Esophagus squamous epithelium (tissue), 5 donors: ENCODE data around the gene LTBP1. TPM values are rescaled to one million over a fixed set of nuclear protein-coding genes. Genes with fewer than 3 reads are reported as not detected.
A peak's percentile ranks its signal among the peaks of the same experiment; 100 is the strongest.

ENCODE experiments used
- DNase-seq: peaks from one replicate; lab custom pipeline; 2025; lab: John Stamatoyannopoulos, UW
- H3K27ac ChIP-seq, 4 donors: fragments of 200-600 bp; sonication (generic); one replicate each; pipeline ENCODE4 v1.5.1; 2016 to 2019; ENCODE audit warnings: mild to moderate bottlenecking in 1 of 4
- H3K27me3 ChIP-seq, 4 donors: fragments of 200-600 bp; sonication (generic); 1 replicate in 3 of 4; 2 replicates in 1 of 4; pipeline versions ENCODE4 v1.5.1 to v1.6.0; 2017 to 2021; ENCODE audit warnings: antibody characterized with exemption in 1 of 4
- H3K36me3 ChIP-seq, 3 donors: fragments of 200-600 bp; sonication (generic); one replicate each; pipeline ENCODE4 v1.5.1; 2016 to 2019
- H3K4me1 ChIP-seq, 3 donors: fragments of 200-600 bp; sonication (generic); one replicate each; pipeline ENCODE4 v1.5.1; 2017 to 2019
- H3K4me3 ChIP-seq, 4 donors: fragments of 200-600 bp; sonication (generic); 1 replicate in 3 of 4; 2 replicates in 1 of 4; pipeline ENCODE4 v1.5.1; 2016 to 2019; ENCODE audit warnings: mild to moderate bottlenecking in 2 of 4, moderate library complexity in 1 of 4
- H3K9me3 ChIP-seq, 3 donors: fragments of 200-600 bp; sonication (generic); one replicate each; pipeline ENCODE4 v1.5.1; 2016 to 2019
- POLR2A ChIP-seq, 4 donors: fragments of 450-650 bp; IDR thresholded peaks; one replicate each; pipeline ENCODE4 v1.6.1; 2017; ENCODE audit warnings: antibody characterized with exemption in 4 of 4, mild to moderate bottlenecking in 4 of 4, moderate library complexity in 3 of 4
- WGBS, 2 donors: methylation state at CpG; one replicate each; pipeline ENCODE4 v1.1.5; 2018; 5-methylcytosine and 5-hydroxymethylcytosine counted together
- intact Hi-C: fragments of 100-400 bp; cut with DNase I; formaldehyde crosslinking; loops from one replicate; pipeline ENCODE4 v1.15.0; 2022
- total RNA-seq, 4 donors: library from RNA; depleted of rRNA; stranded (reverse); fragments of >200 nt; gene quantifications; one replicate each; pipeline ENCODE4 v1.1.0, GENCODE V29; 2016
- TF ChIP-seq, protein P1 (sequence below), 6 experiments: fragments of 450-650 bp in 4 of 6; fragments of 200-600 bp in 2 of 6; sonication (generic) in 2 of 6; IDR thresholded peaks; one replicate each; pipeline ENCODE4 v1.5.1; 2016 to 2019; ENCODE audit warnings: antibody characterized with exemption in 6 of 6, mild to moderate bottlenecking in 4 of 6, moderate library complexity in 4 of 6
- donor health status: DM: yes; HTN: yes; CAD: no.

Gene LTBP1
- total RNA-seq, 4 donors from 2014 or later = 5.5 to 69.4 (median 32.6) TPM

DNA sequence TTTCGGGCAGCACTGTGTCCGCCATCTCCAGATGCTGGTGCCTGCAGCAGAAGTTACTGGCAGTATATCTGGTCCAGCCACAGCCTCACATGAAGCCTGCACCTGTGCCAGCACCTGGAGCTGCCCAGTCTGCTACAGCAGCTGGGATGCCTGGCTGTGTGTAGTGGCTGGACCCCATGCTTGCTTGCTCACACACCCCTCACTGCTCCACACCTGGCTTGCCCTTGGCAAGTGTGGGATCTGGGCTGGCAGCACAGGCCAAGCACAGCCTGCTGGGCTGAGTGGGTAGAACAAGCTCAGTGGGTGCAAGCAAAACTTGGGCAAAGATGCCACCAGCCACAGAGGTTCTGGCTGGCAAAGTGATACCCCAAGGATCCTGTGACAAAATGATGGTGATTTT is 320.3 kb downstream of the LTBP1 start:
- Histone ChIP-seq H3K27me3 (no peaks in the 10 kb centered on the region), H3K9me3 (no peaks in the 10 kb centered on the region), H3K4me3 (no peak overlapping the region), H3K36me3 (peaks cover 0 to 24% (median 0%) of the 10 kb centered on the region in 3 donors), H3K27ac (no peak overlapping the region), H3K4me1 (peaks cover 0 to 7% (median 6%) of the 10 kb centered on the region in 3 donors)
- intact Hi-C loops = no loop called here
- WGBS, 2 donors = 94 to 100% methylated on average over 1 to 2 of the region's 2 CpGs
- TF ChIP-seq, protein P1, sequence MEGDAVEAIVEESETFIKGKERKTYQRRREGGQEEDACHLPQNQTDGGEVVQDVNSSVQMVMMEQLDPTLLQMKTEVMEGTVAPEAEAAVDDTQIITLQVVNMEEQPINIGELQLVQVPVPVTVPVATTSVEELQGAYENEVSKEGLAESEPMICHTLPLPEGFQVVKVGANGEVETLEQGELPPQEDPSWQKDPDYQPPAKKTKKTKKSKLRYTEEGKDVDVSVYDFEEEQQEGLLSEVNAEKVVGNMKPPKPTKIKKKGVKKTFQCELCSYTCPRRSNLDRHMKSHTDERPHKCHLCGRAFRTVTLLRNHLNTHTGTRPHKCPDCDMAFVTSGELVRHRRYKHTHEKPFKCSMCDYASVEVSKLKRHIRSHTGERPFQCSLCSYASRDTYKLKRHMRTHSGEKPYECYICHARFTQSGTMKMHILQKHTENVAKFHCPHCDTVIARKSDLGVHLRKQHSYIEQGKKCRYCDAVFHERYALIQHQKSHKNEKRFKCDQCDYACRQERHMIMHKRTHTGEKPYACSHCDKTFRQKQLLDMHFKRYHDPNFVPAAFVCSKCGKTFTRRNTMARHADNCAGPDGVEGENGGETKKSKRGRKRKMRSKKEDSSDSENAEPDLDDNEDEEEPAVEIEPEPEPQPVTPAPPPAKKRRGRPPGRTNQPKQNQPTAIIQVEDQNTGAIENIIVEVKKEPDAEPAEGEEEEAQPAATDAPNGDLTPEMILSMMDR (IDR thresholded peaks at IDR 0.05) = no peak
- no peak for TF ChIP-seq POLR2A (IDR thresholded peaks at IDR 0.05)
- DNase-seq = no peak

DNA sequence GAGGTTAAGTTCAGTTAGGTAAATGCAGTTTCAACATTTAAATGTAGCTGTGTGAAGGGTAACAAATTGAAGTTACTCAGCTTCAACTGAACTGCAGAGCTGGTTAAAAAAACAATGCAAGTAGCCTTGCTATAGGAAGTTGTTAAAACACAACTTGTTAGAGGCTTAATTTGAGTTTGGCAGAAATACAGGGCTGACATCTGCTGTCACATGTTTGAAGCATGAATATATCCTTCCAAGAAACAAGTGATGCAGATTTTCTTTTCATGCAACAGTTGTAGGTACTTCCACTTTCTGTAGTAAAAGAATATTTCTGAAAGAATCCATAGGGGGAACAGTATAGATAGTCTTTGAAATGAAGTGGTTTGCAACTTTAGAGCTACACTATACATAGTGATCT is 321.0 kb downstream of the LTBP1 start:
- Histone ChIP-seq H3K9me3 (no peaks in the 10 kb centered on the region), H3K4me1 (peaks cover 0 to 7% (median 6%) of the 10 kb centered on the region in 3 donors), H3K4me3 (no peak overlapping the region), H3K36me3 (peaks cover 0 to 24% (median 0%) of the 10 kb centered on the region in 3 donors), H3K27ac (peak overlapping the region in 1 of 4 donors; percentile 21), H3K27me3 (no peaks in the 10 kb centered on the region)
- intact Hi-C loops = no loop called here
- TF ChIP-seq POLR2A (IDR thresholded peaks at IDR 0.05) = no peak
- TF ChIP-seq, protein P1 (IDR thresholded peaks at IDR 0.05) = no peak
- DNase-seq = no peak

DNA sequence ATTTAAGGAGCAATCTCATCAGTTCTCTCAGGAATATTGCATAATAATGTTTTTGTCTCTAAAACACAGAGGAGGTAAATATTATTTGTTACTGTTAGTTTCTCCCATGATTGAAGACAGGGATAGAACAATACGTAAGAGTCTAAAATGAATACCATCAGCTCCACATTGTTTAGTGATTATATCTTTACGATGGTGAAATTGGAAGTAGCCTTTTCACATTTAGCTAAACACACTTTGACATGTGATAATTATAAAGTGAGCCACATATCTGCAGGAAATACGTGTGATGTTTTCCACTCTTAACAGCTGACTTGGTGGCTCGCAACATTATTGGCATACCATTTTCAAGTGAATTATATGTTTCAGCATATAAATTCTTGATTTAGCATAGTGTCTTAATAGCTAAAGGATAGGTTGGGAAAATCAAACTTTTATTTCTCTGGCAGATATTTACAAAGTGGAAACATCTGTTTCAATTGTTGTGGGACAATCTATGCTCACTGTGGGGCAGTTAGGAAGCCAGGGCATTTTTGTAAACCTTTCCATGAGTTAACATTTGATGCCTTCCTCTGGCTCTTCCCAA is 321.6 kb downstream of the LTBP1 start:
- no peak for DNase-seq
- peak overlapping the region in 1 of 4 donors; percentile 21 for H3K27ac ChIP-seq
- H3K4me1 ChIP-seq = peaks cover 0 to 7% (median 6%) of the 10 kb centered on the region in 3 donors
- no peaks in the 10 kb centered on the region for H3K9me3 ChIP-seq
- H3K27me3 ChIP-seq = no peaks in the 10 kb centered on the region
- intact Hi-C loops = no loop called here
- 68 to 85% methylated on average over 4 of the region's 4 CpGs for WGBS, 2 donors
- TF ChIP-seq, protein P1 (IDR thresholded peaks at IDR 0.05) = no peak
- TF ChIP-seq POLR2A (IDR thresholded peaks at IDR 0.05) = no peak
- H3K4me3 ChIP-seq = no peak overlapping the region
- peaks cover 0 to 19% (median 0%) of the 10 kb centered on the region in 3 donors for H3K36me3 ChIP-seq

DNA sequence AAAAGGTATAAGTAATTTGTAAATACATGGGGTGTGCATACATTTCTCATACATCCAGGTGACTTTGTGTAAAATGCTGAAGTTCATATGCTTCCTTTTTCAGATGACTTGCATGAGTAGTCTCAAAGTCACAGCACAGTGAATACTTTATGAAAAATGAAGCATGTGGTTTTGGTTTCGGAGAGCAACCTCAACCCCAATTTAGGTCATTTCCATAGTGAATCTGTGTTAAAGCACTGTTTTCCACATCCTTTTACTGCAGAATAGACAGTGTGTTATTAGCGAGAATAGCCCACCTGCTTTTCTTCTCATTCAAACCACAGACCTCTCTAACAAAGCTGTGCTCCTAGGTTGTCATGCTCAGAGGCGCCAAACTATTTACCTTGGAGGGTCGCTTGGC is 325.2 kb downstream of the LTBP1 start:
- Histone ChIP-seq H3K4me1 (peaks cover 0 to 12% (median 7%) of the 10 kb centered on the region in 3 donors), H3K9me3 (no peaks in the 10 kb centered on the region), H3K27ac (no peak overlapping the region), H3K4me3 (no peak overlapping the region), H3K27me3 (no peaks in the 10 kb centered on the region), H3K36me3 (peaks cover 0 to under 1% (median 0%) of the 10 kb centered on the region in 3 donors)
- 82 to 85% methylated on average over 4 of the region's 4 CpGs for WGBS, 2 donors
- DNase-seq = no peak
- no peak for TF ChIP-seq POLR2A (IDR thresholded peaks at IDR 0.05)
- TF ChIP-seq, protein P1 (IDR thresholded peaks at IDR 0.05) = no peak
- intact Hi-C loops = no loop called here

DNA sequence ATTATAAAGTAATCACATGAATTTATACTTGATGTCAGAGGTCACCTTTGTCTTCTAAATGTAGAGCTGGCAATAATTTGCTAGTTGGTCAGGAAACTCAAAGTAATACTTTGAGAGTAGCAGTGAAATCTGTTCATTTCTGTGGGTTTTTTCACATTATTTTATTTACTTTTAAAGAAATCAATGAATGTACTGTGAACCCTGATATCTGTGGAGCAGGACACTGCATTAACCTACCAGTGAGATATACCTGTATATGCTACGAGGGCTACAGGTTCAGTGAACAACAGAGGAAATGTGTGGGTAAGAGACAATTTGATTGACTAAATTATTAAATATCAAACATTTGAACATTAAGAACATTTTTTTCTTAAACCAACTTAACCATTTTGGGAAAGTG is 326.7 kb downstream of the LTBP1 start:
- H3K4me1 ChIP-seq = peaks cover 0 to 15% (median 0%) of the 10 kb centered on the region in 3 donors
- no peak overlapping the region for H3K4me3 ChIP-seq
- 88 to 100% methylated on average over 1 of the region's 1 CpG for WGBS, 2 donors
- no peak overlapping the region for H3K27ac ChIP-seq
- H3K27me3 ChIP-seq = no peaks in the 10 kb centered on the region
- H3K36me3 ChIP-seq = no peaks in the 10 kb centered on the region
- no peak for TF ChIP-seq POLR2A (IDR thresholded peaks at IDR 0.05)
- TF ChIP-seq, protein P1 (IDR thresholded peaks at IDR 0.05) = no peak
- no peaks in the 10 kb centered on the region for H3K9me3 ChIP-seq
- DNase-seq = no peak
- intact Hi-C loops = no loop called here
